Naive thymus-derived CD4-positive, alpha-beta T cell (primary cell): ENCODE measurements around the gene NAALADL2. TPM values are rescaled to one million over a fixed set of nuclear protein-coding genes. Genes with fewer than 3 reads are reported as not detected.

Experiments used
- ATAC-seq: fragments of 150-1000 bp; cut with Tn5 transposase; 2 replicates; pipeline ENCODE4 v1.10.0; 2021; ENCODE audit warnings: mild to moderate bottlenecking, moderate library complexity
- CTCF ChIA-PET: fragments of 350-600 bp; sonication (Branson Sonifier 250); formaldehyde crosslinking; loops from one replicate; lab custom pipeline; 2021; ENCODE audit warnings: antibody characterized with exemption; lab: Charles Lee
- POLR2A ChIA-PET: fragments of 350-600 bp; sonication (Branson Sonifier 250); formaldehyde crosslinking; loops from one replicate; lab custom pipeline; 2021; ENCODE audit warnings: antibody characterized with exemption, inconsistent platforms; lab: Charles Lee
- DNase-seq, 9 donors: peaks; one replicate each; pipeline versions ENCODE4 v3.0.0 to v3.0.0-alpha.2; 2020 to 2022; ENCODE audit warnings: mixed read lengths in 1 of 9
- H3K27ac ChIP-seq: one replicate; pipeline ENCODE4 v1.7.0; 2013; ENCODE audit warnings: mild to moderate bottlenecking, low read depth, low read length, moderate library complexity
- H3K27me3 ChIP-seq, 2 donors: one replicate each; pipeline ENCODE4 v1.7.0; 2013; ENCODE audit warnings: low read length in 2 of 2, mild to moderate bottlenecking in 2 of 2, moderate library complexity in 2 of 2; ENCODE audit not compliant: control insufficient read depth in 2 of 2, insufficient read depth in 2 of 2
- H3K36me3 ChIP-seq, 3 experiments: 1 replicate in 2 of 3; 2 replicates in 1 of 3; pipeline ENCODE4 v1.7.0; 2013; ENCODE audit warnings: low read length in 3 of 3, mild to moderate bottlenecking in 3 of 3, moderate library complexity in 1 of 3; ENCODE audit not compliant: insufficient read depth in 3 of 3, control insufficient read depth in 2 of 3
- H3K4me1 ChIP-seq, 2 donors: one replicate each; pipeline ENCODE4 v1.7.0; 2013; ENCODE audit warnings: low read length in 2 of 2, mild to moderate bottlenecking in 2 of 2, moderate library complexity in 1 of 2; ENCODE audit not compliant: control insufficient read depth in 2 of 2, insufficient read depth in 2 of 2
- H3K4me3 ChIP-seq: 2 replicates; pipeline ENCODE4 v1.7.0; 2013; ENCODE audit warnings: mild to moderate bottlenecking, low read length
- H3K9me3 ChIP-seq, 3 experiments: 1 replicate in 2 of 3; 2 replicates in 1 of 3; pipeline ENCODE4 v1.7.0; 2013; ENCODE audit warnings: low read length in 3 of 3; ENCODE audit not compliant: control insufficient read depth in 2 of 3
- H3K27ac Mint-ChIP-seq, 9 donors: one replicate each; pipeline ENCODE4 v1.8.0; 2020 to 2022; ENCODE audit warnings: mixed read lengths in 9 of 9, mild to moderate bottlenecking in 8 of 9, moderate library complexity in 5 of 9, inconsistent platforms in 2 of 9
- H3K27me3 Mint-ChIP-seq, 5 donors: one replicate each; pipeline ENCODE4 v1.8.0; 2021 to 2022; ENCODE audit warnings: mixed read lengths in 5 of 5, mild to moderate bottlenecking in 1 of 5
- H3K36me3 Mint-ChIP-seq, 5 donors: one replicate each; pipeline ENCODE4 v1.8.0; 2020 to 2022; ENCODE audit warnings: mixed read lengths in 5 of 5, mild to moderate bottlenecking in 3 of 5, inconsistent platforms in 1 of 5
- H3K4me1 Mint-ChIP-seq, 7 donors: one replicate each; pipeline ENCODE4 v1.8.0; 2020 to 2022; ENCODE audit warnings: mixed read lengths in 7 of 7, mild to moderate bottlenecking in 3 of 7, inconsistent platforms in 1 of 7
- H3K4me3 Mint-ChIP-seq, 10 donors: one replicate each; pipeline ENCODE4 v1.8.0; 2020 to 2022; ENCODE audit warnings: mild to moderate bottlenecking in 10 of 10, mixed read lengths in 10 of 10, moderate library complexity in 6 of 10, inconsistent platforms in 2 of 10
- H3K9me3 Mint-ChIP-seq, 11 donors: one replicate each; pipeline ENCODE4 v1.8.0; 2020 to 2022; ENCODE audit warnings: mixed read lengths in 11 of 11, mild to moderate bottlenecking in 4 of 11, inconsistent platforms in 1 of 11, moderate library complexity in 1 of 11
- intact Hi-C, 2 donors: fragments of 100-400 bp; cut with micrococcal nuclease; formaldehyde crosslinking; loops; one replicate each; pipeline ENCODE4 v1.15.1; 2023
- polyA plus RNA-seq, 2 donors: library from polyadenylated mRNA; unstranded; fragments of 300-500 nt; fragmentation: Illumina TruSeq; gene quantifications; one replicate each; pipeline ENCODE4 v1.2.3, GENCODE V29; 2021
- total RNA-seq, 6 experiments: library from RNA in 5 of 6; stranded (reverse) in 5 of 6; gene quantifications; 1 replicate in 5 of 6; 2 replicates in 1 of 6; pipeline ENCODE4 v1.2.3 and lab custom pipeline; 2021 to 2026

NAALADL2 gene
- total and polyA plus RNA-seq, 7 experiments from 2014 or later = 0.76 to 1.4 TPM; not detected in 5

DNA sequence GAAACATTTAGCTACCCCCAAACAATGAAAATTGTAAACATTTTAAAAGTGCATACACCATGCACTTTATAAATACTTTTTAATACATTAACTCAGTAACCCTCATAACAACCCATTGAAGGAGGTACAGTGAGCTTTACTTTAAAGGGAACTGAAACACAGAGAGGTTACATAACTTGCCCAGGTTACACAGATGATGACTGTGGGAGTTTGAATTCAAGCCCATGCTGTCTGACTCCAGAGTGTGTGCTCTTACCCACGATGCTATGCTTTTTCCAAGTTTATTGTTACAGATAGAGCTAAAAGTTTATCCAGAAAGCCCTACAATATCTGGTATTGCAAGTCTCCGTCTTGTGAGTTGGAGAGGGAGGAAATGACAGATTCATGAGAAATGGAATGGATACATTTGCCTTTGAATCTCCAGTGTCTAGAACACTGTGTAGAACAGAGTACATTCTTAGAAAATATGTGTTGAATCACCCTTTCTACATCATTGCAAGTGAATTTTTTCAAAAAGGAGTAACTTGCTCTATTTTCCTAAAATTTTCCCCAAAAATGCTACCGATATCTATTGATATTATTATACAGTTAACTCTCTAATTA, 428.3 kb downstream of the NAALADL2 start:
- H3K36me3 ChIP-seq = no peaks in the 10 kb centered on the region

DNA sequence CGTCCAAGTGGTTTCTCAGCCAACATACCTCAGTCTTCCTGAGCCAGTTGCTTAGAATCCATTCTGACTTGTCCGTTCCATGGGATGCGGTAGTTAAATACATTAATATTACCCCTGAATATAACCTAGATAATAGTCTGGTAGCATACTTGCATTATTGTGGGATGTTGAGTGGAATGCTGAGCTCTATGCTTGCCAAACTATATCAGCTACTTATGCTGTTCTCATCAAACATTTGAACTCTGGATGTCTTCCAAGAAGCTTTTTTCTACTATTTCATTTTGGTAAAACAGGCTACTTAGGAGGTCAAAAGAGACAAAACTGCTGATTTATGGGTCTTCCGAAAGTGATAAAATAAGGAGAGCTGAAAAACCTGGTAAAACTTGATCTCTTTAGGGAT, 429.5 kb downstream of the NAALADL2 start:
- intact Hi-C loops = no loop called here
- H3K4me3 ChIP-seq = no peak overlapping the region
- ATAC-seq = no peak

More for the DNA sequence above, 428.3 kb downstream of the NAALADL2 start:
- POLR2A ChIA-PET = no interaction called here
- Mint-ChIP-seq H3K27me3 (no peaks in the 10 kb centered on the region), H3K9me3 (peaks cover 0 to 6% (median 0%) of the 10 kb centered on the region in 11 donors), H3K27ac (no peak overlapping the region), H3K4me3 (no peak overlapping the region), H3K4me1 (no peaks in the 10 kb centered on the region), H3K36me3 (no peaks in the 10 kb centered on the region)
- CTCF ChIA-PET = no interaction called here
- intact Hi-C loops = no loop called here
- Histone ChIP-seq H3K27me3 (no peaks in the 10 kb centered on the region), H3K27ac (no peak overlapping the region), H3K9me3 (no peaks in the 10 kb centered on the region), H3K4me3 (no peak overlapping the region), H3K4me1 (no peaks in the 10 kb centered on the region)
- DNase-seq (no peak), ATAC-seq (no peak)

DNA sequence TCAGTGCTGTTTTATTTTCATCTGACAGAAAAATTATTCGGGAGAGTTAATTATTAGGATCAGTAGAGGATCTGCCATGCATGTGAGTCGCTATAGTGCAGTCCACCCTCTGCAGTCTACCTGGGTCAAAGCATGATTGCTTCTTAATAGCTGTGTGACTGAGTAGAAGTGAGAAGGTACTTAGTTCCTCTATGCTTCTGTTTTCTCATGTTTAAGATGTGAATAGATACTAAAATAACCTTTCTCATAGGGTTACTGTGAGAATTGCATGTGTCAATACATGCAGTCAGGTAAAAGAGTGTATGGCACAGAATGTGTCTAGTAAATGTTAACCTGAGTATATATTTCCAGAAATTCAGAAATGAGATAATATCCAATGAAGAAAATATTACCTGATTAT, 435.7 kb downstream of the NAALADL2 start:
- Histone ChIP-seq H3K27me3 (no peaks in the 10 kb centered on the region), H3K36me3 (no peaks in the 10 kb centered on the region), H3K4me1 (no peaks in the 10 kb centered on the region), H3K27ac (no peak overlapping the region), H3K9me3 (no peaks in the 10 kb centered on the region), H3K4me3 (no peak overlapping the region)
- no peak overlapping the region for H3K27ac Mint-ChIP-seq
- CTCF ChIA-PET = interaction anchor here (0.7 kb wide), 1 partner anchor 49 kb away, joined by 3 read pairs; no protein-coding TSS in a partner anchor
- POLR2A ChIA-PET = no interaction called here
- no peak for DNase-seq
- H3K4me1 Mint-ChIP-seq = no peaks in the 10 kb centered on the region
- no peak overlapping the region for H3K4me3 Mint-ChIP-seq
- peaks cover 0 to 9% (median 0%) of the 10 kb centered on the region in 11 donors for H3K9me3 Mint-ChIP-seq
- no peak for ATAC-seq
- H3K36me3 Mint-ChIP-seq = no peaks in the 10 kb centered on the region
- no peaks in the 10 kb centered on the region for H3K27me3 Mint-ChIP-seq
- intact Hi-C loops = no loop called here

More for the DNA sequence above, 429.5 kb downstream of the NAALADL2 start:
- H3K27ac Mint-ChIP-seq = no peak overlapping the region
- DNase-seq = no peak
- H3K4me3 Mint-ChIP-seq = no peak overlapping the region
- Histone ChIP-seq H3K9me3 (no peaks in the 10 kb centered on the region), H3K27ac (no peak overlapping the region), H3K27me3 (no peaks in the 10 kb centered on the region), H3K36me3 (no peaks in the 10 kb centered on the region), H3K4me1 (no peaks in the 10 kb centered on the region)
- POLR2A ChIA-PET = no interaction called here
- H3K4me1 Mint-ChIP-seq = no peaks in the 10 kb centered on the region
- H3K27me3 Mint-ChIP-seq = no peaks in the 10 kb centered on the region
- H3K36me3 Mint-ChIP-seq = no peaks in the 10 kb centered on the region
- CTCF ChIA-PET = no interaction called here
- H3K9me3 Mint-ChIP-seq = peaks cover 0 to 6% (median 0%) of the 10 kb centered on the region in 11 donors

DNA sequence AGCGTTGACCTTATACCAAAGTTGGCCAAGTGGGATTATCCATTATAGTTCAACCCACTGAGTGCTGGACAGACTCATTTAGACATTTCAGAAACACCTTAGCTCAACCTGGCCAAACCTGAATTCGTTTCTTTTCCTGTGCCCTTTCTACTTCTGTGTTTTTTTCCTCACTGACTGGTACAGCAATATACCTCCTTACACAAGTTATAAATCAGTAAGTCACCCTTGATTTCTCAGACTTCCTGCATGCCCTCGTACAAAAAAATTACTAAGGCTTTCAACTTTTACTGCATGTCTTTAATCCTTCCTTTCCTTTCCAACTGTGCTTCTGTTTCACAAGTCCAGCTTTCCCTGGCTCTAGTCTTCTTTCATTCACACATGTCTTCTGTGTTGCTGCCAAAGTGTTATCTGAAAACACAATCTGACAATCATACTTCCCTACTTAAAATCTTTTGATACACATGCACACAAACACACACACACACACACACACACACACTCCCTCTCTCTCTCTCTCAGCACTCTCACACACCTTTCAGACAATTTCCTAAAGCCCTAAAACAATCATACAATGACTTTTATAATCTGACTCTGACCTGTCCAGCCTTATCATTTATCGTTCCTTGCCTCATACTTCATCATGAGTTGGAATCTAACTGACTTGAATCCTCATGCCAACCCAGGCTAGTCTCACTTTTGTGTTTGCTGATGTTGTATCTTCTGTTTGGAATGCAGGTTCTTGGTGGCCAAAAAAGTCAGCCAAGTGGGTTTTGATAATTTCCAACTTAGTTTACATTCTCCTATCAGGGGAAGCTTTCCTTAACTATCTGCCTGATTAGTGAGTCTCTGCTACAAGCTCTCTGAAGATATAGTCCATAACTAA, 436.4 kb downstream of the NAALADL2 start:
- intact Hi-C loops = no loop called here
- CTCF ChIA-PET = no interaction called here
- no peak overlapping the region for H3K27ac Mint-ChIP-seq
- H3K4me1 Mint-ChIP-seq = no peaks in the 10 kb centered on the region
- Histone ChIP-seq H3K4me3 (no peak overlapping the region), H3K36me3 (no peaks in the 10 kb centered on the region), H3K4me1 (no peaks in the 10 kb centered on the region), H3K27me3 (no peaks in the 10 kb centered on the region), H3K9me3 (no peaks in the 10 kb centered on the region), H3K27ac (no peak overlapping the region)
- ATAC-seq = no peak
- no peak for DNase-seq
- no peak overlapping the region for H3K4me3 Mint-ChIP-seq
- H3K9me3 Mint-ChIP-seq = peaks cover 0 to 9% (median 0%) of the 10 kb centered on the region in 11 donors
- POLR2A ChIA-PET = no interaction called here
- no peaks in the 10 kb centered on the region for H3K36me3 Mint-ChIP-seq
- no peaks in the 10 kb centered on the region for H3K27me3 Mint-ChIP-seq

DNA sequence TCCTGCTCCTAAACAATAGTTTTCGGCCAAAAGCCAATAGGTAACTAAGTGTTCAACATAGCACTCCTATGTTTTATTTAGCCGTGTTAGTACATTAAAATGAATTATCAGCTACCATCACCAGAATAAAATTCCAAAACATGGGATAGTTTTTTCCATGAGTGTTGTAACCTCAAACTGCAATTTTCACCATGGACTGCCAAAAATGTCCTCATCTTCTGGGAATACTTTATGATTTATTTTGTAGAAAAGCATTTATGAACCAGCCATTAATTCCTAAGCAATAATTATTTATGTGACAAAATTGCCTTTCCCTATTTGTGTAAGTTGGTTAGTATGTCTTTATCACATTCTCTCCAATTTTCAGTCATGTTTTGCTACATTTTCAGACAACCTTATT, 438.1 kb downstream of the NAALADL2 start:
- no peaks in the 10 kb centered on the region for H3K27me3 ChIP-seq
- H3K4me3 ChIP-seq = no peak overlapping the region
- H3K36me3 Mint-ChIP-seq = no peaks in the 10 kb centered on the region
- intact Hi-C loops = no loop called here
- H3K4me1 ChIP-seq = no peaks in the 10 kb centered on the region
- ChIA-PET CTCF (no interaction called here), POLR2A (no interaction called here)
- no peaks in the 10 kb centered on the region for H3K36me3 ChIP-seq
- DNase-seq = no peak
- H3K27ac Mint-ChIP-seq = no peak overlapping the region
- H3K9me3 ChIP-seq = no peaks in the 10 kb centered on the region
- no peaks in the 10 kb centered on the region for H3K4me1 Mint-ChIP-seq
- peaks cover 0 to 9% (median 0%) of the 10 kb centered on the region in 11 donors for H3K9me3 Mint-ChIP-seq
- H3K4me3 Mint-ChIP-seq = no peak overlapping the region
- H3K27ac ChIP-seq = no peak overlapping the region
- no peak for ATAC-seq
- H3K27me3 Mint-ChIP-seq = no peaks in the 10 kb centered on the region

DNA sequence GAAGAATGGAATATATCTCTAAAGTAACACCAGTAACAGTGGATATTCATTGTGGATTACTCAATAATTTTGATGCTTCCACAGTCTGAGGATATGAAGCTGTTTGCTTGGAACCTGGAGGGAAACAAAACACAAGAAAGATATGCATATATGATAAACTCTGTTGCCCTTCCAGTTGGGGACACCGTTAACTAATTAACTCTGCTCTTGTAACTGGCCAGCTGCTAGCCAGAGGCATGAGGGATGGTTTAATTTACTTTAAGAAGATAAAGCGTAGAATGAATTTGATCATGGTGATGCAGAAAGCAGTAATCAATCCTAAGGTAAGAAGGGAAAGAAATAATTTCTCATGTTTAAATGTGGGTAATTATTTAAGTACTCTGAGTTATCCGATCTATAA, 442.6 kb downstream of the NAALADL2 start:
- Mint-ChIP-seq H3K36me3 (no peaks in the 10 kb centered on the region), H3K27me3 (no peaks in the 10 kb centered on the region), H3K4me1 (no peaks in the 10 kb centered on the region), H3K27ac (no peak overlapping the region), H3K4me3 (no peak overlapping the region), H3K9me3 (peaks cover 0 to 3% (median 0%) of the 10 kb centered on the region in 11 donors)
- H3K27me3 ChIP-seq = no peaks in the 10 kb centered on the region
- H3K9me3 ChIP-seq = no peaks in the 10 kb centered on the region
- H3K4me1 ChIP-seq = no peaks in the 10 kb centered on the region
- H3K36me3 ChIP-seq = no peaks in the 10 kb centered on the region
- ChIA-PET POLR2A (no interaction called here), CTCF (no interaction called here)
- no peak for ATAC-seq
- DNase-seq = no peak
- no peak overlapping the region for H3K27ac ChIP-seq
- H3K4me3 ChIP-seq = no peak overlapping the region
- intact Hi-C loops = no loop called here
